Right renal pelvis (tissue), 4 donors: ENCODE data around the gene KCNQ4. TPM values are rescaled to one million over a fixed set of nuclear protein-coding genes. Genes with fewer than 3 reads are reported as not detected.
A peak's percentile ranks its signal among the peaks of the same experiment; 100 is the strongest.

Source experiments
- DNase-seq, 4 donors: peaks; one replicate each; pipeline ENCODE4 v3.0.0-alpha.2; 2013; ENCODE audit warnings: low read depth in 4 of 4, low spot score in 3 of 4, missing footprints in 1 of 4
- polyA plus RNA-seq, 4 donors: library from polyadenylated mRNA; unstranded; fragments of 120-200 nt; gene quantifications; one replicate each; pipeline ENCODE4 v1.2.1, GENCODE V29; 2013; ENCODE audit not compliant: insufficient read length in 4 of 4

Gene KCNQ4
- polyA plus RNA-seq, 4 donors, result 1.5 to 2.3 (median 1.9) TPM

DNA sequence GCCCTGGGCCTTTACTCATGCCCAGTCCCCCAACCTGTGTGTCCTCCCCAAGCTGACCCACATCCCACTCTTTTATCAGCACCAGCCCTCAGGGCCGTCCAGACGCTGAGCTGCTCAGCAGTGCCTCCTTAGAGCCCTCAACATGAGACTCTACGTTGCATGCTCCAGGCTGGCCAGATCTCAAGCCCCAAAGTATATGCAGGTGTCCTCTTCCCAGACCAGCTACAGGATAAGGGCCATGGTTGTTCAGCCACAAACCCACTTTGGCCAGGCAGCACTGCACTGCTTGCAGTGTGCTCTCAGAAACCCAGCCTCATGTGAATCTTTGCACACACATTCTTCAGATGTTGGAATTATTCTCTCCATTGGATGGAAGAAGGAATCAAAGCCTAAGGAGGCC is 72.5 kb downstream of the KCNQ4 start:
- no peak for DNase-seq

DNA sequence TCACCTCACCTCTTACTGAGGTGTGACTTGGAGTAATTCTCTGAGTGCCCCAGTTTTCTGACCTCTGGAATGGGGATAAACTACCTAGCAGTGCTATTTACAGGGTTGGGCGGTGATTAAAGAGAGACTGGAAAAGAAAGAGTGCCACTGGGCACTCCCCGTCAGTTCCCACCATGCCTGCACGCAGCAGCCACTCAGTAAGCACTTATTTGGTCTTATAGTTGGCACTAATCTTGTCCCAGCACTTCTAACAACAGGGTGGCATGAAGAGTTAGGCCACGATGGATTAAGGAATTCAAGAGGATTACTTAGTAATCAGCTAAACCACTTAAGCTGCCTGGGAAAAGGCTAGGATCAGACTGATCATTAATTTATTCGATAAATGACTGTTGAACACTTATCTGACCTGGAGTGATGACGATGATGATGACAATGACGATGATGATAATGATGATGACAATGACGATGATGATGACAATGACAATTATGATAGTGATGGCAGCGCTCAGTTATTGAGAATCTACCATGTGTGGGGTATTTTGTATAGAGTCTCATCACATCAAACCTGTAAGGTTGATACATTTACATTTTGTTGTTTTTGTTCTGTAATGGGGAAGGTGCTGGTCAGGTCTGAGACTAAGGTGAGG is 73.2 kb downstream of the KCNQ4 start:
- DNase-seq, result no peak

DNA sequence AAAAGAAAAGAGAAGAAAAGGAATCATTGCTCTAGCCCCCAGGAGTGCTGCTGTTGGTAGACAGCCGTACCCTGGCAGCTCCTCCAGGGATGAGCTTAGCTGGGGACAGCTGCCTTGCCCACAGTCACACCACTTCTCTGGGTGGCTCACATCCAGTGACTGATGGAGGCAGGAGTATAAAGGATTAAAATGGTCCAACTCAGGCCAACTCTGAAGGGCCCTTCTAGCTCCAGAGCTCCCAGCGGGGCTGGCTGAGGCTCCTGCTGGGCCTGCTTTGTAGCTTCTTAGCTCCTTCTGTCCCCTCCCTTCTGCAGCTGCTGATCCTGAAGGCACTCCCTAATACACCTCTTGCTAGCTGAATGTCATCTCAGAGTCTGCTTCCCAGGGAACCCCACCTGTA is 74.2 kb downstream of the KCNQ4 start:
- no peak for DNase-seq

GRCh38 chr1:40858856-40859416 is 75.3 kb downstream of the KCNQ4 start:
- DNase-seq, result no peak

GRCh38 chr1:40860706-40861223 is 77.2 kb downstream of the KCNQ4 start:
- DNase-seq, result no peak

GRCh38 chr1:40861224-40862003 is 77.8 kb downstream of the KCNQ4 start:
- peak in 1 of 4 donors; percentile 35 for DNase-seq

DNA sequence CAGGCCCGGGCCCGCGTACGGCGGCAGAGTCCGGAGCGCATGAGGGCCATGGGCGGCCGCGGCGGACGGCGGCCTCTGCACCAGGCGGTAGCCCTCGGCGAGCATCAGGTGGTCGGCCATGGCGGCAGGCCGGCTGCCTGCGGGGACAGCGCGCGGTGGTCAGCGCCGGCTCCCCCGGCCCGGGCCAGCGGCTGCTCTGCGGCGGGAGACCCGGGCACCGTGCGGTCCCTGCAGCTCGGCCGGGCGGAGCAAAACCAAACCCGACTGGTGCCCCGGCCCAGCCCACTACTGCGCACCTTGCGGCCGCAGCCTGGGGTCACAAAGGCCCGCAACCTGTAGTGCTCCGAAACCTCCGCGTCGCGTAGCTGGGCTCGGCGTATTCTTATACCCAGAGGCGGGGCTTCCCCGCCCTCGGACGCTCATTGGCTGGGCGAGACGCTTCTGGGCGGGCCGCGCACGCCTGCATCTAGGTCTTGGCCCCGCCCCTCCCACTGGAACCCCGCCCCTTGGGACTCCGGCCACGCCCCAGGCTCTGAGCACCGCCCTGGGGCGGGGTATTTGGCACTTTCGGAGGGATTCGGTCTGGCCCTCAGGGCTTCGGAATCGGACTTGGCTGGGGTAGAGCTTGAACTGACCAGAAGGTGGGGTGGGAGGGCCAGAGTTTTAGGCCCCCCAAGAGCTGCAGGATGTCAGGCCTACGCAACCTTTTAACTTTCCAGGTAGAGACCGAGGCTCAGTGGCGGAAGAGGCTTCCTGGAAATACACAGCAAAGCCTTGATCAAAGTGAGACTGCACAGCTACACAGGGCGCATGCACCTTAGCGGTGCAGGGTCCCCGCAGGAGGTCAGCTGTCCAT is 78.6 kb downstream of the KCNQ4 start, which contains the start of gene CITED4:
CITED4 (minus strand) TSS at position 356 of the 856 bp plus-strand sequence; CDS start at position 120, 236 bp downstream.
- DNase-seq, result peak; percentile 87 to 91 (median 88)

- DNase-seq, result no peak
These were observed 84.6 kb downstream of the KCNQ4 start for GRCh38 chr1:40868051-40868723.

DNA sequence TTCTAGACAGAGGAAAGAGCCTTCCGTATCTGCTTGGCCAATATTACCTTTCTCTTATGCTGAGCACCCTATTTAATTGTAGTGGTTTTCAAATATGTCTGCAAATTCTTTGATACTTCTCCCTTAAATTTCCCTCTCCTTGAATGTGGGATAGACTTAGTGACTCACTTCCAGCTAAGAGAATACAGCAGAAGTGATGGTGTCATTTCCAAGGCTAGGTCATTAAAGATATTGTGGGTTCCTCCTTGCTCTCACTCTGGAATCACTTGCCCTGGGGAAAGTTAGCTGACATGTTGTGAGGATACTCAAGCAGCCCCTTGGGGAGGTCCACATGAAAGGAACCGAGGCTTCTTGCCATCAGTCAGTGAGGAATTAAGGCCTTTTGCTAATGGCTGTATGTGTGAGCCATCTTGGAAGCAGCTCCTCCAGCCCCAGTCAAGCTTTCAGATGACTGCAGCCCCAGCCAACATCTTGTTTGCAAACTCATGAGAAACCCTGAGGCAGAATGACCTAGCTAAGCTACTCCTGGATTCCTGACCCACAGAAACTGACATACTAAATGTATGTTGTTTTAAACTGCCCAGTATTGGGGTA is 86.6 kb downstream of the KCNQ4 start:
- no peak for DNase-seq

DNA sequence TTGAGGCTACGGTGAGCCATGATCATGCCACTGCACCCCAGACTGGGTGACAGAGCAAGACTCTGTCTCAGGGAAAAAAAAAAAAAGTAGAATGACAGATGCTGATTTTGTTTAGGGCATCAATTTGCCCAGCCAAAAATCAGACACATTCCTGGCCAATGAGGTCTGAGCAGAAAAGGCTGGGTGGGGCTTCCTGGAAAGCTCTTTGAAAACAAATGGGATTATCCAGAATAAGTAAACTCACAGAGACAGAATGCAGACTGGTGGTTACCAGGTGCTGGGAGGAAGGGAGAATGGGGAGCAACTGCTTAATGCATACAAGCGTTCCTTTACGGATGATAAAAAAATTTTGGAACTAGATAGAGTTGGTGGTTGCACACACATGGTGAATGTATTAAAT is 88.7 kb downstream of the KCNQ4 start:
- no peak for DNase-seq

DNA sequence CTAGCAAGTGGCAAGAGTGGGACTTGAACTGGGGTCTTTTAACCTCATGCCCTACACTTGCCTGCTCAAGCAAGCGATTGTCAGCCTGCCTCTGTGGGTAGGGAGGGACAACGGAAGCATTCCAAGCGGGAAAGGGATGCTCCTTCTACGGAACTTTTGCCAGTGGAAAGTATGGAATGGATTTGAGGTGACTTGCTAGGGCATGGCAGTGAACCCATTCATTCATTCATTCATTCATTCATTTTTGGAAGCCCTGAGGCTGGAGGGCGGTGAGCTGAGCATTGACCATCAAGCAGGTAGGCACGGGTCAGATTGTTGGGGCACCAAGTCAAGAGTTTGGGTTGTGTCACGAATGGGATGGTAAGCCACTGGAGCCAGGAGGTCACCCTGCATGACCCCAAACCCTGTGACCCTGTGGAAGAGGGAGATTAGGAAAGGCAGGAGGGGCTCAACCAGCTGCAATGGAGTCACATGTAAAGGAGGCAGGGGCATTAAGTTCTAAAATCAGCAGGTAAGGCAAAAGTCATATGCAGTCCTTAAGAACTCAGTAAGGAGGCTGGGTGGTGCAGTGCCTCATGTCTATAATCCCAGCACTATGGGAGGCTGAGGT is 90.4 kb downstream of the KCNQ4 start:
- DNase-seq, result no peak

DNA sequence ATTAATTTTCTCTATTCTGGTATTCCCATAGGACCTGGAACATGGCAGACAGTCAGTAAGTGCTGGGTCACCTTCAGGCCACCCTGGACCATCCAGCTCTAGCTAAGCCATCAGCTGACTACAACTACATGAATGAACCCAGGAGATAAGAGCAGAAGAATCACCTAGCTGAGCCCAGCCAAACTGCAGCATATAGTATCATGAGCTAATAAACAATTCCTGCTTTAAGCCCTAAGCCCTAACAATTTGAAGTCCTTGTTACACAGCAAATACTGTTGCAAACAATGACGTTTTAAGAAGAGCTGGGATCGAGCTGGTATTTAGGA is 92.8 kb downstream of the KCNQ4 start:
- no peak for DNase-seq

DNA sequence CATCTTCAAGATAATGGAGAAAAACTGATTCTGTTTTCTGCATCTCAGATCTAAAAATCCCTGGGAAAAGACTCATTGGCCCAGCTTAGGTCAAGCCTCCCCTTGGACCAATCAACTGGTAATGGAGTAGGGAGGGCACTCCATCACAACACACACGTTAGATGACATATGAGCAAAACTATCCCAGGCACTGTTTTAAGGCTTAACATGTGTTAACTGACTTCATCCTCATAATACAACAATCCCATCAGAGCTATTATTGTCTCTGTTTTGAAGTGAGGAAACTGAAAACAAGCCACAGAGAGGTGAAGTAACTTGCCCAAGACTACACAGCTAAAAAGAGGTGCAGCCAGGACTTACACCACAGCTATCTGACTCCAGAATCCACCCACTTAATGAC is 93.3 kb downstream of the KCNQ4 start:
- no peak for DNase-seq

- no peak for DNase-seq
These were observed 94.1 kb downstream of the KCNQ4 start for GRCh38 chr1:40877698-40878097.

GRCh38 chr1:40878906-40879305 is 95.3 kb downstream of the KCNQ4 start:
- DNase-seq, result no peak

- DNase-seq, result no peak
These were observed 96.0 kb downstream of the KCNQ4 start for GRCh38 chr1:40879482-40880175.

DNA sequence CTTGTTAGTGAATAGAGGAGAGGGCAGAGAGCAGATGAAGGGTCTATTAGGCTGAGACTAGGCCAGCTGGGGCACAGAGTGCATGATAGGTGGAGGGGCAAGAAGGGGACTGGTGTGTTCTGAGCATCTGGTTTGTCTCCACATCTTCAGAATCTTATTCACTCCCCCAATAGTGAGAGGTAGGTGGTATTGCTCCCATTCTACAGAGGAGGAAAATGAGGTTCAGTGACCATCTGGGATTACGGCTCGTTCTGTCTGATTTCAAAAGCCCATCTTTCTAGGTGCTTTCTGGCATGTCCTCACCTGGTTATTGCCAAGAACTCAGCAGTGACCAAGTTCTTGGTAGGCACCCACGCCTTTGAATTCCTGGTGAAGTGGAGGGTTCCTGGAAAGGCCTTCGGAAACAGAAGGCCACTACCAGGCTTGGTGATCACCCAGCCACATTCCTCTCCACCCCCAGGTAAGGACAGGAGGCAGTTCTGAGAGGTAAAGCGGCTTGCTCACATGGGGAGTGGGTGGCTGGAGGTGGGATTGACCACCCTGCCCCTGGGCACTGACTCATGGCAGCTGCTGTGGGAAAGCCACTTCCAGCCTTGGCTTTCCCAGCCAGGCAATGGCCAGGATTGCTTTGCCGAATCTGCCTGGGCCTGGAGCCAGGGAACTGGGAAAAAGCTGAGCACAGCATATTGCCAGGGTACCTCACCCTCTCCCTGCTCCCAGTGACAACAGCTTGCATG is 97.4 kb downstream of the KCNQ4 start:
- DNase-seq, result no peak
